Measurements from ENCODE around the gene TMEM269.

TMEM269 gene

DNA sequence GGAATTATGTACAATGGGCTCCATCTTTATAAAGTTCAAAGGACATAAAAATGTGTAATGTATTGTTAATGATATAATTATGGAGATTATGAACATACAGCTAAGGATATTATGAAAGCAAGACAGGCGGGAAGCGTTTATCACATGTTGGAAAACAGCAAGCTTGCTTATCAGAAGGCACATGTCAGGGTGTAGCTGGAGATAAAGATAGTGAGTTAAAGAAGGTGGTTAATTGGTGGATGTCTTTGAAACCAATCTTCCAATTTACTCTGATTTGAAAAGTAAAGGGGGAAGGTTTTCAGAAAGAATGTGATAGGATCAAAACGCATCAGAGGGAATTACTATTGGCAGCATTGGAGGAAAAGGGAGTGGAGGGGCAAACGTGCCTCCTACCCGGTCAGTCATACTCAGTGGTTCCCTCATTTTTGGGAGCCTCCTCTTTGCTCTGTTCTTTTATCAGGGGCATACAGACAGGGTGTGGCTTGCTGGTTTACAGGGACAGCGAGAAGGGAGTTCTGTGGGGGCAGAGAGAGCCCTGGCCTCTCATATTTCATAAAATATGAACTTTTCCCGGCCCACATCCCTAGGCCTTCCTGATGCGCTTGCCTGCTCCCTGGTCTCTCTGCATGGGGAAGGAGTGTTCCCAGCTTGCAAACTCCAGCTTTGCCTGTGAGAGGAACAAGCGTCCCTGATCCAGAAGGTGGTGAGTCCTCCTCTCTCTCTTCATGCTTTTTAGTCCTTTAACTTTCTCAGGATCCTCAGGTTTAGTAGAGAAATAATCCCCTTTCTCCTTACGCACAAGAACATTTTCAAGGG is 40.5 kb downstream of the TMEM269 start:
- no peak for DNase-seq

DNA sequence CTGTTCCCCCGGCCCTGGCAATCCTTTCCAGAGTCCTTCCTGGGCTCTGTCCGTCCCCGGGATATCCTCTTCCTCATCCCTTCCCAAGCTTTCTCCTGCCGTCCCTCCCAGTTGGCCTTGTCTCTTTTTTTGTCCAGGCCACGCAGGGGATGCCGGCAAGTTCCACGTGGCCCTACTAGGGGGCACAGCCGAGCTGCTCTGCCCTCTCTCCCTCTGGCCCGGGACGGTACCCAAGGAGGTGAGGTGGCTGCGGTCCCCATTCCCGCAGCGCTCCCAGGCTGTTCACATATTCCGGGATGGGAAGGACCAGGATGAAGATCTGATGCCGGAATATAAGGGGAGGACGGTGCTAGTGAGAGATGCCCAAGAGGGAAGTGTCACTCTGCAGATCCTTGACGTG is 45.8 kb downstream of the TMEM269 start:
- no peak for DNase-seq

DNA sequence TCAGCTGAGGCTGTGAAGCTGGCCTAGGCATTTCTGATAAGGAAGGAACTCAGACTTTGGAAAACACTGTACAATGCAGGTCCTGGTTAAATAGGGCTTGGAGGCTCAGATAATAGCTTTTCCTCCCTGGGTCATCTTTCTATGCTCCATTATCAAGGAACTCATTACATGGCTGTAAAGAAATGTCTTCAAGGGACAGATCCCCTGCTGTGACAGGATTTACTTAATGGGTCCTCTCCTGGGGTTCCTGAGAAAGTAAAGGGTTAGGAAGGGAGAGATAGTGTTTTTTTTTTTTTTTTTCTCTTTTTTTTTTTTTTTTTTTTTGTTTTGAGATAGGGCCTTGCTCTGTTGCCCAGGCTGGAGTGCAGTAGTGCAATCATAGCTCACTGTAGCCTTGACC is 46.5 kb downstream of the TMEM269 start:
- no peak for DNase-seq

DNA sequence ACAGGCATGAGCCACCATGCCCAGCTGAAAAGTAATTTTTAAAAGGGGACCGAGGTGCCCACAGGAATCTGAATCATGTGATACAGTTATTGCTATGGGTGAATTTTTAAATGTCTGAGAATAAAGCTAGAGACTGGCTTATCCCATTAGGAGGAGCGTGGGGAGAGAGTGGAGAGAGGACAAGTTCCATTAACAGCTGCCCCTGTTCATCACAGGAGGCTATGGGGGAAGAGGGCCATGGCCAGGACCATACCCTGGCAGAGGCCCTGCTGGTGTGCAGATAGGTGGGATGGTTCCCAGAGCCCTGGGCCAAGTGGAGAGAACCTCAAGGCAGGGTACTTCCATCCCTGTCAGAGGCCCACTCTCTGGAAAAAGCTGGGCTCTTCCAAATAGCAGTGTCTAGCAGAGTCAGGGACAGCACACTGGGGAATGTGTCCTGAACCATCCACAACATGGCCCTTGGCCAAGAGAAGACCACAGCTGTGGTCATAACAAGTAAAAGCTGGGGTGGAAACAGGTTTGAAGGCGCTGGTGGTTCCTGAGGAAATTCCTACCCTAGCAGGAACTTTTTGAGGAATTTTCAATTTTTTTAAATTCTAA is 48.0 kb downstream of the TMEM269 start:
- no peak for DNase-seq

DNA sequence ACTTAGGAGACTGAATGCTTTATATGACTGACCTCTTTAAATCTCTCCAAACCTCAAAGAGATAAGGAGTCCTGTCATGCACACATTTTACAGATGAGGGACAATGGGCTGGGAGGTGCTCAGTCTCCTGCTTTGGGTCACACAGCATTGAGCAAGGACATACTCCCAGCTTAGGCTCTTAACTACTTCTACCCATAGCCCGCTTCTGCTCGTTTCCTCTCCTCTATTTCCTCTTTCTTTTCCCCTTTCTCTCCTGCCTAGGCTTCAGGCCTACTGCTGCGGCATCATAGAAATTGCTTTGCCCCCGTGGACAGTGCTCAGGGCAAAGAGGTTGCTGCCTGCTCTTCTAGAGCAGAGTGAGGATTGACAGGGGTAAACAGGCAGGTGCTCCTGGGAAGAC is 49.2 kb downstream of the TMEM269 start:
- DNase-seq: no peak

DNA sequence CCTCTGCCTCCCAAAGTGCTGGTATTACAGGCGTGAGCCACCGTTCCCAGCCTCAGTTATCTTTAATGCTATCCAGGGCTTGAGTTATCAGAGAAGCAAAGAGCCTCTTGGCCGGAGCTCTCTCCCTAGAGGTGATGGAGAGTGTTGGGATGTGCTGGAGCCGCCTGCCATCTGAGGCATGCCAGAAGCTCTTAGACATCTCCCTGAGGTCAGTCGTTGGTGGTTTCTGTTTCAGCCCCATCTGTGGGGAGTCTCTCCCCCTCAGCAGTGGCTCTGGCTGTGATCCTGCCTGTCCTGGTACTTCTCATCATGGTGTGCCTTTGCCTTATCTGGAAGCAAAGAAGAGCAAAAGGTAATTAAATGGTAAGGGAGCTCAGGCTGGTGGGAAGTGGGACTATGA is 50.0 kb downstream of the TMEM269 start:
- no peak for DNase-seq

DNA sequence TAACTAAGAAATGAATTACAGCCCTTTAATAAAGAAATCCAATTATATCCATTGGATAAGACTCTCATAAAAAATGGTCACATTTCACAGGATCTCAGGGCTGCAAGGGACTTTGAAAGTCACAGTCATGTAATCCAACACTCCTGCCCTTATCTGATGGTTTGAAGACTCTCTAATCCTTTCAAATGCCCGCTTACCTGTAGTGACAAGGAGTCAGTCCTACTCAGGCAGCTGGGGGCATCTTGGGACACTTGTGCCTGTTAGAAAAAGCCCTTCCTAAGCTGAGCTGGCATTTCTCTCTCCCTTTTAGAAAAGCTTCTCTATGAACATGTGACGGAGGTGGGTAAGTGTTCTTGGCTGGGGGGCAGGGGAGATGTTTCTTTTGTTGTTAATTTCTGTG is 50.6 kb downstream of the TMEM269 start:
- no peak for DNase-seq

DNA sequence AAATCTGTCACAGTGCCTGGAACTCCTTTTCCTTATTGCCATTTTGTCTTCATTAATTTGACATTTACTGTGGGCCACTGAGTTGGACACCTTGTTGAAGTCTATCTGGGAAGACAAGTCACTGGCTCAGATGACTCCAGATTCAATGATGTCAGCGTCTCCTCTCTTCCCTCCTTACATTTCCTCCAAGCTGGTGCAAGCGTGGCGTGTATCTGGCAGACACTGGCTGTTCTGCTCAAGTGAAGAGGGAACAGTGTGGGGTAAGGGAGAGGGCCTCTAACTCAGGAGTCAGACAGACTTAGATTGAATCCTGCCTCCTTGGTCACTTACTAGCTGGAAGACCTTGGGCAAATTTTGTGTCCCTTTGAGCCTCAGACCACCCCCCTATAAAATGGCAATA is 52.9 kb downstream of the TMEM269 start:
- no peak for DNase-seq

DNA sequence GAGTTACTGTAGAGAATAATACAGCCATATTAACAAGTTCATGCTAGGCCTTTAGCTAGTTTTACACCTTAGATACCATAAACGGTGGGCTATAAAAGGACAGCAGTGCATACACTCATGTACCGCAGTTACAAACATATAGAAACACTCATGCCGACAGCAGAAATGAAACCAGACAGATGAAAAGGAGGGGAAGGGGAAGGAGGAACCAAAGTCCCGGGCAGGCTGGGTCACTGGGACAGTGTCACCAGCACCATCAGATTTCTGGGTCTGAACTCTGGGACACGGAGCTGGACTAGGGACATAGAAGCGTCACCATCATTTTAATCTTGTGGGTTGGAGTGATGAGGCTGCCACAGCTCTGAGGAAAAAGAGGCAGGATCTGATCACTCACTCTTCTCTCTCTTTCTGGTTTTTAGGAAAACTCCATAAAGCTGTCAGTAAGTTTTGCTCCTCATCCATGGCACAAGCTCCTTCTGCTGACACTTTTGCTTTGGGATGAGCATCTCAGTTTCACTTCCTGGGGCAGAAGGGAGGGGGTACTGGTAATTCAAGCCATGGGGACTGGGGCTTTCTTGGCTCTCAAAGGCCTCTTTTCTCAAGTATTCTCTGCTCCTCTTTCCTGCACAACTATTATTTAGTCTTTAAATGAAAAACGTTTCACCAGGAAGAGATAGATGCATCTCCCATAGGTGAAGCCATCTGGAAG is 53.8 kb downstream of the TMEM269 start:
- DNase-seq: no peak

DNA sequence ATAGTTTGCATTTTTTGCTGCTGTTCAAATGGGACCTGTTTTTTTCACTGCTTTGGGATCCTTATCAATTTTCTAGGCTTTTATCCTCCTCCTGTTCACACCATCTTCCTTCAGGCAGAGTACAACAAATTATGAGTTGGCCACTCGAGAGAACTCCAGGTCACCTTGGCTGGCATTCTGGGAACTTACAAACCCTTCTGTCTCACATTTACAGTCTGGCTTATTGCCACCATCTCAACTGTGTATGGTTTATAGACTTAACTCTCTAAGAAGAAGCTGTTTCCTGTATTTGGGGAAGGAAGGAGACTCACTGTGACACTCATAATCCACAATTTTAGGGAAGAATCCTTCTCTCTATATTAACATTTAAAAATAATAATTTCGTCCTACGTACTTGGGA is 56.2 kb downstream of the TMEM269 start:
- DNase-seq: no peak

DNA sequence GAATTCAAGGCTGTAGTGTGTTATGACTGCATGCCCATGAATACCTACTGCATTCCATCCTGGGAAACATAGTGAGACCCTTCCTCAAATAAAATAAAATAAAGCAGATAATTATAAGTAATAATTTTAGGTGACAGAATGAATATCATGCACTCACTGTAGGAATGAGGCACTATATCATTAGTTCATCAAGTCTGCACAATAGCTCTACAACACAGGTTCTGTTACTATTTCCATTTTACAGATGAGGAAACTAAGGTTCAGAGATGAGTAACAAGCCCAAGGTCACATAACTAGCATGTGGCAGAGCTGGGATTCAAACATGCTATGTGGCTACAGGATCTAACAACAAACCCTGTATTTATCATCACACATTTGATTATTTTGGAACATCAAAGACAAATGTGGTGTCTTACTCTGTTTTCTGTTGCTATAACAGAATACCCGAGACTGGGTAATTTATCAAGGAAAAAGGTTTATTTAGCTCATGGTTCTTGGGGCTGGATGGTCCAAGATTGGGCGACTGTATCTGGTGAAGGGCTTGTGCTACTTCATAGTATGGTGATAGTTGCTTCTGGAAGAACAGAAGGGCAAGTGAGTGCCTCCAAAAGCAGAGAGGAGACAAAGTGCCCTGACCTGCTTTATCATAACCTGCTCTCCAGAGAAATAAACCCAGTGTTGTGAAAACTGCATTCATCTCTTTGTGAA is 56.8 kb downstream of the TMEM269 start:
- DNase-seq: no peak

DNA sequence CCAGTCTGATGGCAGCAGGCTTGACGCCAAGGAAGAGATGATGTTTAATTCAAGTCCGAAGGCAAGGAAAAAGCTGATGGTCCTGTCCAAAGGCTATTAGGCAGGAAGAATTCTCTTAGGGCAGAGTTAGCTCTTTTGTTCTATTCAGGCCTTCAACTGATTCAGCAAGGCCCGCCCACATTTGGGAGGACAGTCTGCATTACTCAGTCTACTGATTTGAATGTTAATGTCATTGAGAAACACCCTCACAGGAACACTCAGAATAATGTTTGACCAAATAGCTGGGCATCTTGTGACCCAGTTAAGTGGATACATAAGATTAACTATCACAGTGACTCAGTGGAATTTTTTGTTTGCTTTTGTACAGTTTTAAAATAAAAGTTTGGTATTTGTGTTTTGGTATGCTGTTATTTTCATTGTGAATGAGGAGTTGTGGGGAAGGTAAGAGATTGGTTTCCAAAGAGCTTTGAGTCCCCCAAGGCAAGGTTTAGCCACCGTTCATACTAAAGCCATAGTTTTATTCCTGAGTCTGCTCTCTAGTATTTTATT is 59.9 kb downstream of the TMEM269 start:
- no peak for DNase-seq

DNA sequence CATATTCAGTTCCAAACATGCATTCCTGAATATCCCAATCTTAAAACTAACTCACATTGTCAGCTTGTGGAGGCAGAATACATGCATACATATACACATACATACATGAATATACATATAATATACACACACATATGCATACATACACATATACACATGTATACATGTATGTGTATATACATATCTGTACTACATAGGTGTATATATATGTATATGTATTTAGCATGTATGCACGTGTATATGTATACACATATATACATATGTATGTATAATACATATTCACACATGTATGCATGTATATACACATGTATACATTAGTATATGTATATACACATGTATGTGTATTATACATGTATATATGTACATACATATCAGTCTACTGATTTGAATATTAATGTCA is 60.4 kb downstream of the TMEM269 start:
- no peak for DNase-seq

DNA sequence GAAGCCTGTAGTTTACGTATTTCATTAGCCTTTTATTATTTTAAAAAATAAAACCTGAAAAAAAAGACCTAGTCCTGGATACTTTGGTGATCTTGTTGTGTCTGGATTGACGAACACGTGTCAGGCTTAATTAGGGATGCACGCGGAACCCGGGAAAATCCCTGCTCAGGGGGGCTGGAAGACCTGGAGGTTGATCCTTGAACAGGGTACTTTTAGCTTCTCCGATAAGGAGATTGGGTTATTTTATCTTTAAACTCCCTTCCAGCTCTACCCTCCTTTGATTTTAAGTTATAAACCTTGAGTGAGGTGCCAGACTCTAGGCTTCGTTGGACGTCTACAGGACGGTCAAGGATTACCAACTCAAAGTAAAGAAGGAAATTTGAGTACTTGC is 61.1 kb downstream of the TMEM269 start:
- no peak for DNase-seq

DNA sequence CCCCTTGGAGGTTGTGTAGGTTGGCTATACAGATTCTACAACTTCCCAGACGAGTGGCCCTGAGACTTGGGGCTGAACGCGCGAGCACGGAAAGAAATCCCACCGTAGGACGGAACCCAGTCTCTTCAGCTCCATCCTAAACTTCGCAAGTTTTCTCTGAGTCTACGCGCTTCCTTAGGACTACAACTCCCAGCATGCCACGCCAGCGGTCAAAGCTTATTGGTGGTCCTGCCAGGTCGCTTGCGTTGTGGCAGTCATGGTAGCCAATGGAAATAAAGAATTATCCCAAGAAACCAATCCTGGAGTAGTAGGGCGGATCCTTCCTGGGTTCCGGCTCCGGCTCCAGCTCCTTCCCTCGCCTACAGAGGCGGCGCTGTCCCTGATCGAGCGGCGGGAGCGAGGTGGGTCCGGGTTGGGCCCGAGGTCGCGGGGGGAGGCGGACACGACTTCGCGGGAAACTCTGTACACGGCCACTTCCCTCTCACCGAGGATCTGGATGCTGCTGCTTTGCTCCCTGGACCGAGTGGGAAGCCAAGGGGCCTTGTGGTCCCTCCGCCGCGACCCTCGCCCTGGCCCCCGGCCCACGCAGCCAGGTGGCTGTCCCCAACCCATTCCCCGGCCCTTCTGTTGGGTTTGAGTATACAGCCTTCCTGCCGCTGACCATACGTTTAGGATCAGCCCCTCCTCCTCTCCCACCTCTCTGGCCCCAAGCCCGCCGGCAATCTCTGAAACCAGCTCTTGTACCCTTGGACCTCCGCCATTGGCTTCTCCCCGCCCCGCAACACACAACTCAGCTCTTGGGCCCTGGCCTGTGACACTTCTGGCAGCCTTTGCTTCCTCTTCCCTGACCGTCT is 61.7 kb downstream of the TMEM269 start, which contains the start of gene ZNF691:
TSS of gene ZNF691 (plus strand) at position 357 of the 854 bp plus-strand sequence. CDS start 3,046 bp downstream, outside the sequence.
- DNase-seq: peak; percentile 98

DNA sequence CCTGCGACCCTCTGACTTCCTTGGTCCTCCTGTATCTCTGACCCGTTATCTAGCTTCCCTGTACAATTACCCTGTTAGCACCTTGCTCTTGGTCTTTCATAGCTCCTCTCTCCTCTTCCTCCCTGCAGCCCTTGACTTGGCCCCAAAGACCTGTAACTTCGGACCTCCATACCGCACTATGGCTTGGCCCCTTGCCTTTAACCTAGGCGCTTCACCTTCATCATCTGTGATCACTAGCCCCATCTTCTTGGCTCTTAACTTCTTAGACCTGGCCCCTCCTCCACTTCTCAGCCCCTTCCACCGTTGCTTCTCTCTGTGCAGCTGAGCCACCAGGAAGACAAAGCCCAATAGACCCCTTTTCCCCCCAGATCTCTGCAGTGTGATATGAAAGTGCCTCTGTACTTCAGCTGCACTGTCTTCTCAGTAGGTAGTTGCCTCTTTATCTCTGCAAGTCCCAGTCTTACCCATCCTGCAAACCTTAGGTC is 62.4 kb downstream of the TMEM269 start:
- no peak for DNase-seq

DNA sequence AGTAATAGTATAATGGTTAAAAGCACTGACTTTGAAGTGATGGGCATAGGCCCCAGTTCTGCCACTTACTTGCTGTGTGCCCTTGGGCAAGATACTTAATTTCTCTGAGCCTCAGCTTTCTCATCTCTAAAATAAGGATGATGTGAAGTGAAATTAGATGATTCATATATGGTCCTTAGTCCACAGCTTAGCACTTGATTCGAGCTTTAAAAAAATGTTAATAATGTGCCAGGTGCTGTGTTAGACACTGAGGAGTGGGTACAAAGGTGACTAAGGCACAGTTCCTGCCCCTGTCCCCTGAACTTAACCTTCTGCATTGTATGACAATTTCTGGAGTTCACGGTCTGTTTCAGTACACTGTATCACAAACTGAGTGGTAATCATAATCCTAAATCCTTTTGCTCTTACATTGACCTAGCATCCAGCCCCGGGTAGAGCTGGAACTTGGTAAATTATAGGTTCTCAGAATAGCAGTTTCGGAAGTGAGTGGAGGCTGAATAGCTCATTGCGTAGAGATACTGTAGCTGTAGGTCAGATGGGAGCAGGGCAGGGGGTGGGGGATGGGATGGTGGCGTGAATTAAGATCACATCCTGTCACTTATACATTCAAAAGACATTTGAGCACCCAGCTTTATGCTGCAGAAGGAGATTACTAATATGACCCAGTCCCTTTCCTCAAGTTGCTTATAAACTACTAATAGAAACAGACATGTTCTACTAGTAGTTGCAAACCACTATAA is 63.1 kb downstream of the TMEM269 start:
- no peak for DNase-seq

DNA sequence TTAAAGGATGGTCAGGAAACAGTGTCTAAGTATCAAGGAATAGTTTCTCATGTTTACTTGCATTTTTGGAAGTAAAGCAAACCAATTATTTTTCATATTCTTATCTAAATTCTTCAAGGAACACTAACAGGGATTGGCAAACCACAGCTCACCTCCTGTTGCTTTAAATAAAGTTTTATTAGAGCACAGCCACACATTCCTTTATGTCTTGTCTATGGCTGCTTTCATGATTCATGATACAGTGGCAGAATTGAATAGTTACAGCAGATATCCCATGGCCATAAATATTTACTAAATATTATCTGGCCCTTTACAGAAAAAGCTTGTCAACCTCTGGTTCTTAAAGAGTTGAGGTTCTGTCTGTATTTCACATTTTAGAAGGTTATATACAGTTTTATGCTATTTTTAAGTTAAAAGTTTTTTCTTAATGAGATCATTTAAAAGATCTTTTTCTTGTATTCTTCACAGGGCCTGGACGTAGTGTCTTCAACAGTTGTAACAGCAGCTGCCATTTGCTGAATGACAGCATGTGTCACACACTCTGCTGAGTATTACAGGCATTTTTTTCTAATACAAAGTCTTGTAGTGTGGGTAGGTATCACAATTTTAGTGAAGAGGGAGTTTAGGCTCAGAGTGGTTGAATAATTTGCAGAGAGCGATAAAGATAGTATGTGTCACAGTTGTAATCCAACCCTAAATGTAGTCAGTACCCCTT is 64.2 kb downstream of the TMEM269 start:
- DNase-seq: no peak

DNA sequence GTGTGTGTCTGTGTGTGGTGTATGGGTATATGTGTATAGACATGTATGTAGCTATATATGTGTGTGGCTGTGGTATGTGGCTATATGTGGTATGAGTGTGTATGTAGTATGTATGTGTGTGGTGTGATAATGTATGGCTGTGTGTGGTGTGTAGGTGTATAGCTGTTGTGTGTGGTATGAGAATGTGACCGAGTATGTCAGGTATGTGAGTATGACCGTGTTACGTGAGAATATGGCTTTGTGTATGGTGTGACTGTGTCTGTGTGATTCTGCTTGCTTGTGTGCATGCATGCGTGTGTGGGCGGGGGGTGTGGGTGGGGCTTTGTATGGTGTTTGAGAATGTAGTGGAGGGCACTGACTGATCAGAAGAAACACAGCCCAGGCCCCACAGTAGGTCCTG is 65.2 kb downstream of the TMEM269 start:
- DNase-seq: no peak

All from NCI-H2029 treated with DMSO at 0.1 percent for 48 hours (cell line).